PFSK-1 (cell line): ENCODE data around the gene NCOA3.

Source experiments
- POLR2AphosphoS5 ChIP-seq: IDR thresholded peaks from 2 replicates; pipeline ENCODE4 v1.6.1; 2012; ENCODE audit warnings: low read depth, mild to moderate bottlenecking, control low read depth, low read length, moderate library complexity
- SIN3A ChIP-seq: IDR thresholded peaks from 2 replicates; pipeline ENCODE4 v1.6.1; 2012; ENCODE audit warnings: mild to moderate bottlenecking, low read length, moderate library complexity, borderline replicate concordance; ENCODE audit not compliant: insufficient read depth
- TF ChIP-seq, protein P1 (sequence below), 2 experiments: IDR thresholded peaks; 2 replicates each; pipeline versions ENCODE4 v1.6.1 to v1.8.0; 2011 to 2012; ENCODE audit warnings: low read depth in 2 of 2, low read length in 2 of 2, control low read depth in 1 of 2, inconsistent platforms in 1 of 2, mild to moderate bottlenecking in 1 of 2, moderate library complexity in 1 of 2; ENCODE audit not compliant: insufficient read depth in 1 of 2

DNA sequence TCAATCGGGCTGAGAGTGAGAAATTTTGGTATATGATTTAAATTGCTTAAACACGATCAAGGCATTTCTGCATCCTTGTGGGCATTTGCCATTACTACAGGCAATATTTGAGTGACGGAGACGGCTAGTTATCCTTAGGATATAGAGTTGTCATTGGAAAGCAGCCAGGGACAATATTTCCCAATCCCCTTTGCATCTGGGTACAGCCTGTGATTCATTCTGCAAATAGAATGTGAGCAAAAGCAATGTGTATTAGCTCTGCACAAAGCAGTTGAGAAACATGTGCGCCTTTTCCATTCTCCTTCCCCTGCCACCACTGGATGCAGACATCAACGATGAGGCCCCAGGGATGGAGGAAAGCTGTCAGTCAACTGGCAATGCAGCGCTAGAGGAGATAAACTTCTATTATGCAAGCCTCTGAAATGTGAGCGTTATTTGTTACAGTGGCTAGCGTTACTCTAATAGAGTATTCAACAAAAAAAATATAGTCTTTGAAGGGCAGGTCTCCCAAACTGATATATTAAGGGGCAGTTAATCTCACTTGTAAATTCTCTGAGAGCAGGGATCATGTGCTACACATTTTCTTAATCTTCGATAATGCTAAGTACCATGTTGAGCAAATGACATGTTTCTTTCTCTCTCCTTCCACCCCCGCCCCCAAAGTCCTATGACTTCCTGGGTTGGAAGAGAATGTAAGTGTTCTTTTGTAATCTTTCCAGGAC, 37.1 kb upstream of the NCOA3 start:
- TF ChIP-seq, protein P1, sequence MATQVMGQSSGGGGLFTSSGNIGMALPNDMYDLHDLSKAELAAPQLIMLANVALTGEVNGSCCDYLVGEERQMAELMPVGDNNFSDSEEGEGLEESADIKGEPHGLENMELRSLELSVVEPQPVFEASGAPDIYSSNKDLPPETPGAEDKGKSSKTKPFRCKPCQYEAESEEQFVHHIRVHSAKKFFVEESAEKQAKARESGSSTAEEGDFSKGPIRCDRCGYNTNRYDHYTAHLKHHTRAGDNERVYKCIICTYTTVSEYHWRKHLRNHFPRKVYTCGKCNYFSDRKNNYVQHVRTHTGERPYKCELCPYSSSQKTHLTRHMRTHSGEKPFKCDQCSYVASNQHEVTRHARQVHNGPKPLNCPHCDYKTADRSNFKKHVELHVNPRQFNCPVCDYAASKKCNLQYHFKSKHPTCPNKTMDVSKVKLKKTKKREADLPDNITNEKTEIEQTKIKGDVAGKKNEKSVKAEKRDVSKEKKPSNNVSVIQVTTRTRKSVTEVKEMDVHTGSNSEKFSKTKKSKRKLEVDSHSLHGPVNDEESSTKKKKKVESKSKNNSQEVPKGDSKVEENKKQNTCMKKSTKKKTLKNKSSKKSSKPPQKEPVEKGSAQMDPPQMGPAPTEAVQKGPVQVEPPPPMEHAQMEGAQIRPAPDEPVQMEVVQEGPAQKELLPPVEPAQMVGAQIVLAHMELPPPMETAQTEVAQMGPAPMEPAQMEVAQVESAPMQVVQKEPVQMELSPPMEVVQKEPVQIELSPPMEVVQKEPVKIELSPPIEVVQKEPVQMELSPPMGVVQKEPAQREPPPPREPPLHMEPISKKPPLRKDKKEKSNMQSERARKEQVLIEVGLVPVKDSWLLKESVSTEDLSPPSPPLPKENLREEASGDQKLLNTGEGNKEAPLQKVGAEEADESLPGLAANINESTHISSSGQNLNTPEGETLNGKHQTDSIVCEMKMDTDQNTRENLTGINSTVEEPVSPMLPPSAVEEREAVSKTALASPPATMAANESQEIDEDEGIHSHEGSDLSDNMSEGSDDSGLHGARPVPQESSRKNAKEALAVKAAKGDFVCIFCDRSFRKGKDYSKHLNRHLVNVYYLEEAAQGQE (IDR thresholded peaks at IDR 0.05; ENCODE audit: insufficient read depth in 1 of 2, low read depth in 2 of 2, low read length in 2 of 2) = 0 out of 4 replicates have a peak, but pooled peaks of 1 of the 2 experiments have one; percentile 35
- TF ChIP-seq POLR2AphosphoS5 (no peak), SIN3A (peak; percentile 58; the same call in 1 of the 2 replicates)
